Ramos (cell line): ENCODE measurements around the gene OR7D2.
"Not testable (repeated sequence)": the region's sequence is repeated elsewhere in the genome, so short reads cannot be mapped to it uniquely, and the experiment has no call there.

Experiments
- in situ Hi-C: fragments of 300-500 bp; cut with MboI; formaldehyde crosslinking; loops from one replicate; pipeline ENCODE4 v1.14.3; 2022; ENCODE audit warnings: low sequenced_read_pairs; ENCODE audit not compliant: unreplicated experiment

The OR7D2 gene

GRCh38 chr19:9198044-9198443 is 19.3 kb downstream of the OR7D2 start:
- in situ Hi-C loops = not testable (repeated sequence)

- in situ Hi-C loops = no loop called here
These were observed 26.8 kb downstream of the OR7D2 start for GRCh38 chr19:9205501-9206113.

GRCh38 chr19:9219489-9219888 is 40.7 kb downstream of the OR7D2 start, which contains the start of gene OR7D4:
Gene OR7D4 (minus strand): TSS chr19:9219589. CDS start chr19:9214837, 4,752 bp downstream.
- in situ Hi-C loops = no loop called here
